SJSA1 (cell line): Measurements from ENCODE around the gene SDK1. TPM values are rescaled to one million over a fixed set of nuclear protein-coding genes. Genes with fewer than 3 reads are reported as not detected.

Experiments
- DNase-seq, 2 experiments: peaks; one replicate each; pipeline ENCODE4 v3.0.0-alpha.2; 2015 to 2020; ENCODE audit warnings: low spot score in 2 of 2, low read depth in 1 of 2
- H3K27ac ChIP-seq: fragments of 250-450 bp; sonication (Bioruptor Pico); 2 replicates; pipeline ENCODE4 v1.5.1; 2020; ENCODE audit warnings: mild to moderate bottlenecking, moderate library complexity
- H3K27me3 ChIP-seq: fragments of 250-450 bp; sonication (Bioruptor Pico); replicated peaks from 2 replicates; pipeline ENCODE4 v1.5.1; 2020; ENCODE audit warnings: mild to moderate bottlenecking, moderate library complexity
- H3K36me3 ChIP-seq: fragments of 250-450 bp; sonication (Bioruptor Pico); 2 replicates; pipeline ENCODE4 v1.5.1; 2020; ENCODE audit warnings: mild to moderate bottlenecking
- H3K4me1 ChIP-seq: fragments of 250-450 bp; sonication (Bioruptor Pico); replicated peaks from 2 replicates; pipeline ENCODE4 v1.6.1; 2021; ENCODE audit warnings: mild to moderate bottlenecking
- H3K4me3 ChIP-seq: fragments of 250-450 bp; sonication (Bioruptor Pico); 2 replicates; pipeline ENCODE4 v1.5.1; 2020; ENCODE audit warnings: mild to moderate bottlenecking
- H3K9me3 ChIP-seq: fragments of 250-450 bp; sonication (Bioruptor Pico); replicated peaks from 2 replicates; pipeline ENCODE4 v1.5.1; 2020; ENCODE audit warnings: mild to moderate bottlenecking
- total RNA-seq: library from RNA; depleted of rRNA; stranded (reverse); fragments of >200 nt; shearing (Covaris generic); gene quantifications from 2 replicates; pipeline ENCODE4 v1.2.3, GENCODE V29; 2014

SDK1 gene
- total RNA-seq, 1 experiment from 2014 or later = 8.7 TPM

- no peak for DNase-seq
- no peak overlapping the region for H3K4me3 ChIP-seq
- H3K9me3 ChIP-seq = 0 out of 2 replicates have a peak, but pooled peaks cover 2% of the 10 kb centered on the region
- no peaks in the 10 kb centered on the region for H3K4me1 ChIP-seq
- peaks cover 4% of the 10 kb centered on the region; the same call in 1 of the 2 replicates for H3K27me3 ChIP-seq
- no peak overlapping the region for H3K27ac ChIP-seq
- no peaks in the 10 kb centered on the region for H3K36me3 ChIP-seq
Measured at GRCh38 chr7:3374239-3374638, 73.2 kb downstream of the SDK1 start.

GRCh38 chr7:3378390-3379150, 77.5 kb downstream of the SDK1 start:
- no peak for DNase-seq
- no peak overlapping the region for H3K4me3 ChIP-seq
- H3K9me3 ChIP-seq = 0 out of 2 replicates have a peak, but pooled peaks cover 2% of the 10 kb centered on the region
- no peak overlapping the region for H3K27ac ChIP-seq
- H3K27me3 ChIP-seq = no peaks in the 10 kb centered on the region
- H3K36me3 ChIP-seq = no peaks in the 10 kb centered on the region; the same call in 1 of the 2 replicates
- H3K4me1 ChIP-seq = no peaks in the 10 kb centered on the region

- DNase-seq = no peak
- Histone ChIP-seq H3K27me3 (no peaks in the 10 kb centered on the region), H3K4me1 (no peaks in the 10 kb centered on the region), H3K9me3 (0 out of 2 replicates have a peak, but pooled peaks cover 2% of the 10 kb centered on the region), H3K4me3 (no peak overlapping the region), H3K27ac (no peak overlapping the region), H3K36me3 (no peaks in the 10 kb centered on the region; the same call in 1 of the 2 replicates)
Measured at GRCh38 chr7:3380034-3380433, 79.0 kb downstream of the SDK1 start.

- DNase-seq = no peak
- H3K4me3 ChIP-seq = no peak overlapping the region
- no peaks in the 10 kb centered on the region for H3K4me1 ChIP-seq
- no peaks in the 10 kb centered on the region for H3K27me3 ChIP-seq
- H3K36me3 ChIP-seq = no peaks in the 10 kb centered on the region; the same call in 1 of the 2 replicates
- no peak overlapping the region for H3K27ac ChIP-seq
- H3K9me3 ChIP-seq = no peaks in the 10 kb centered on the region
Measured at GRCh38 chr7:3380886-3381685, 80.0 kb downstream of the SDK1 start.

GRCh38 chr7:3386423-3387190, 85.6 kb downstream of the SDK1 start:
- no peak for DNase-seq
- H3K27me3 ChIP-seq = no peaks in the 10 kb centered on the region
- H3K36me3 ChIP-seq = no peaks in the 10 kb centered on the region
- no peak overlapping the region for H3K4me3 ChIP-seq
- no peaks in the 10 kb centered on the region for H3K4me1 ChIP-seq
- no peaks in the 10 kb centered on the region for H3K9me3 ChIP-seq
- no peak overlapping the region for H3K27ac ChIP-seq

- no peaks in the 10 kb centered on the region for H3K4me1 ChIP-seq
- no peak overlapping the region for H3K27ac ChIP-seq
- no peaks in the 10 kb centered on the region for H3K27me3 ChIP-seq
- no peak overlapping the region for H3K4me3 ChIP-seq
- no peaks in the 10 kb centered on the region for H3K9me3 ChIP-seq
- no peaks in the 10 kb centered on the region for H3K36me3 ChIP-seq
- DNase-seq = no peak
Measured at GRCh38 chr7:3393862-3394261, 92.8 kb downstream of the SDK1 start.

- no peak for DNase-seq
- Histone ChIP-seq H3K4me3 (no peak overlapping the region), H3K27me3 (no peaks in the 10 kb centered on the region), H3K27ac (no peak overlapping the region), H3K36me3 (no peaks in the 10 kb centered on the region), H3K4me1 (no peaks in the 10 kb centered on the region), H3K9me3 (no peaks in the 10 kb centered on the region; the same call in 1 of the 2 replicates)
Measured at GRCh38 chr7:3397324-3397723, 96.3 kb downstream of the SDK1 start.

GRCh38 chr7:3399858-3400257, 98.8 kb downstream of the SDK1 start:
- H3K36me3 ChIP-seq = no peaks in the 10 kb centered on the region
- no peaks in the 10 kb centered on the region for H3K27me3 ChIP-seq
- H3K9me3 ChIP-seq = no peaks in the 10 kb centered on the region; the same call in 1 of the 2 replicates
- H3K4me1 ChIP-seq = peaks cover 5% of the 10 kb centered on the region
- no peak overlapping the region for H3K27ac ChIP-seq
- no peak overlapping the region for H3K4me3 ChIP-seq
- no peak for DNase-seq

- no peak for DNase-seq
- Histone ChIP-seq H3K36me3 (no peaks in the 10 kb centered on the region), H3K9me3 (no peaks in the 10 kb centered on the region; the same call in 1 of the 2 replicates), H3K4me1 (peaks cover 5% of the 10 kb centered on the region), H3K27ac (no peak overlapping the region), H3K4me3 (no peak overlapping the region), H3K27me3 (no peaks in the 10 kb centered on the region)
Measured at GRCh38 chr7:3404501-3404900, 103.4 kb downstream of the SDK1 start.

GRCh38 chr7:3408814-3409595, 108.0 kb downstream of the SDK1 start:
- Histone ChIP-seq H3K4me3 (no peak overlapping the region), H3K4me1 (peaks cover 5% of the 10 kb centered on the region), H3K27ac (no peak overlapping the region), H3K9me3 (no peaks in the 10 kb centered on the region), H3K27me3 (no peaks in the 10 kb centered on the region), H3K36me3 (no peaks in the 10 kb centered on the region)
- DNase-seq = no peak

GRCh38 chr7:3412871-3413270, 111.8 kb downstream of the SDK1 start:
- Histone ChIP-seq H3K27me3 (no peaks in the 10 kb centered on the region), H3K4me3 (no peak overlapping the region)
- DNase-seq = no peak

GRCh38 chr7:3415861-3416312, 114.8 kb downstream of the SDK1 start:
- DNase-seq = no peak
- no peak overlapping the region for H3K27ac ChIP-seq
- H3K36me3 ChIP-seq = no peaks in the 10 kb centered on the region
- H3K9me3 ChIP-seq = no peaks in the 10 kb centered on the region
- no peaks in the 10 kb centered on the region for H3K4me1 ChIP-seq
- H3K4me3 ChIP-seq = no peak overlapping the region
- no peaks in the 10 kb centered on the region for H3K27me3 ChIP-seq

More at GRCh38 chr7:3412871-3413270, 111.8 kb downstream of the SDK1 start:
- Histone ChIP-seq H3K36me3 (no peaks in the 10 kb centered on the region), H3K4me1 (no peaks in the 10 kb centered on the region), H3K27ac (no peak overlapping the region), H3K9me3 (no peaks in the 10 kb centered on the region)

GRCh38 chr7:3416453-3416852, 115.4 kb downstream of the SDK1 start:
- Histone ChIP-seq H3K27me3 (no peaks in the 10 kb centered on the region), H3K36me3 (no peaks in the 10 kb centered on the region), H3K27ac (no peak overlapping the region), H3K4me3 (no peak overlapping the region), H3K4me1 (no peaks in the 10 kb centered on the region), H3K9me3 (no peaks in the 10 kb centered on the region)
- DNase-seq = no peak
